ENCODE measurements around the gene CLEC3B. TPM values are rescaled to one million over a fixed set of nuclear protein-coding genes. Genes with fewer than 3 reads are reported as not detected.
A peak's percentile ranks its signal among the peaks of the same experiment; 100 is the strongest.
"Not testable (repeated sequence)": the region's sequence is repeated elsewhere in the genome, so short reads cannot be mapped to it uniquely, and the experiment has no call there.

CLEC3B gene
- total RNA-seq, 1 donor from 2014 or later, result 41.7 TPM

- peaks cover 6% of the 10 kb centered on the region for H3K4me1 ChIP-seq
- TF ChIP-seq POLR2AphosphoS5 (IDR thresholded peaks at IDR 0.05; ENCODE audit: insufficient read depth in 1 of 2, low read depth in 1 of 2) (no peak), CTCF (IDR thresholded peaks at IDR 0.05) (peak in 1 of 3 experiments; percentile 33)
- no peaks in the 10 kb centered on the region for H3K9me3 ChIP-seq
- no peak overlapping the region for H3K27ac ChIP-seq
- H3K4me3 ChIP-seq, result no peak overlapping the region
- DNase-seq (ENCODE audit: extremely low spot score in 2 of 2), result no peak
- intact Hi-C loops (cut with DNase I), result loop anchor here (5.0 kb wide), 2 partner anchors 163 to 463 kb away; no protein-coding TSS in a partner anchor
- H3K27me3 ChIP-seq, result no peaks in the 10 kb centered on the region
- no peaks in the 10 kb centered on the region for H3K36me3 ChIP-seq
These were observed 17.7 kb downstream of the CLEC3B start for GRCh38 chr3:45043728-45044299.

GRCh38 chr3:45048244-45048643 lies 22.1 kb downstream of the CLEC3B start:
- intact Hi-C loops (cut with DNase I), result no loop called here

GRCh38 chr3:45049807-45050206 lies 23.7 kb downstream of the CLEC3B start:
- TF ChIP-seq POLR2A (IDR thresholded peaks at IDR 0.05), result no peak
- TF ChIP-seq POLR2AphosphoS5 (IDR thresholded peaks at IDR 0.05; ENCODE audit: insufficient read depth in 1 of 2, low read depth in 1 of 2), result no peak
- no peak for TF ChIP-seq CTCF (IDR thresholded peaks at IDR 0.05)
- H3K27me3 ChIP-seq, result no peaks in the 10 kb centered on the region
- peaks cover 13% of the 10 kb centered on the region for H3K4me1 ChIP-seq
- intact Hi-C loops (cut with DNase I), result no loop called here
- H3K9me3 ChIP-seq, result no peaks in the 10 kb centered on the region
- no peak overlapping the region for H3K27ac ChIP-seq
- DNase-seq (ENCODE audit: extremely low spot score in 2 of 2), result no peak
- H3K4me3 ChIP-seq, result no peak overlapping the region
- H3K36me3 ChIP-seq, result no peaks in the 10 kb centered on the region

More at GRCh38 chr3:45048244-45048643, 22.1 kb downstream of the CLEC3B start:
- Histone ChIP-seq H3K36me3 (no peaks in the 10 kb centered on the region), H3K27me3 (no peaks in the 10 kb centered on the region), H3K4me3 (no peak overlapping the region), H3K9me3 (no peaks in the 10 kb centered on the region), H3K4me1 (peaks cover 6% of the 10 kb centered on the region), H3K27ac (no peak overlapping the region)
- no peak for TF ChIP-seq POLR2AphosphoS5 (IDR thresholded peaks at IDR 0.05; ENCODE audit: insufficient read depth in 1 of 2, low read depth in 1 of 2)
- TF ChIP-seq POLR2A (IDR thresholded peaks at IDR 0.05), result no peak
- no peak for TF ChIP-seq CTCF (IDR thresholded peaks at IDR 0.05)
- DNase-seq (ENCODE audit: extremely low spot score in 2 of 2), result no peak

GRCh38 chr3:45051685-45052084 lies 25.6 kb downstream of the CLEC3B start:
- Histone ChIP-seq H3K27ac (no peak overlapping the region), H3K9me3 (no peaks in the 10 kb centered on the region), H3K4me3 (no peak overlapping the region), H3K4me1 (peaks cover 31% of the 10 kb centered on the region), H3K36me3 (no peaks in the 10 kb centered on the region), H3K27me3 (no peaks in the 10 kb centered on the region)
- no peak for DNase-seq (ENCODE audit: extremely low spot score in 2 of 2)
- intact Hi-C loops (cut with DNase I), result no loop called here
- TF ChIP-seq CTCF (IDR thresholded peaks at IDR 0.05) (no peak), POLR2AphosphoS5 (IDR thresholded peaks at IDR 0.05; ENCODE audit: insufficient read depth in 1 of 2, low read depth in 1 of 2) (no peak), POLR2A (IDR thresholded peaks at IDR 0.05) (no peak)

GRCh38 chr3:45053805-45054195 lies 27.7 kb downstream of the CLEC3B start:
- intact Hi-C loops (cut with DNase I); H3K27me3 ChIP-seq; H3K27ac ChIP-seq; H3K9me3 ChIP-seq; H3K4me3 ChIP-seq; H3K36me3 ChIP-seq; DNase-seq (ENCODE audit: extremely low spot score in 2 of 2): not testable (repeated sequence)
- H3K4me1 ChIP-seq, result peaks cover 38% of the 10 kb centered on the region
